Mononuclear cell (primary cell): ENCODE data around the gene HEPN1. TPM values are rescaled to one million over a fixed set of nuclear protein-coding genes. Genes with fewer than 3 reads are reported as not detected.

ENCODE experiments used
- total RNA-seq: library from RNA; depleted of rRNA; stranded (reverse); fragments of >200 nt; gene quantifications from one replicate; pipeline ENCODE4 v1.2.3, GENCODE V29; 2012

Gene HEPN1
- total RNA-seq, 1 donor, result not detected

Other genes with a start within 250 kb of the HEPN1 start
- 4.3 TPM for gene SIAE, start 245.5 kb upstream of the HEPN1 start, total RNA-seq
- gene SPA17, start 245.3 kb upstream of the HEPN1 start, total RNA-seq, result 1.7 TPM
- 58.9 TPM for gene NRGN, start 179.3 kb upstream of the HEPN1 start, total RNA-seq
- 0.42 TPM for gene VSIG2, start 167.0 kb upstream of the HEPN1 start, total RNA-seq
- 9.4 TPM for gene ESAM, start 157.0 kb upstream of the HEPN1 start, total RNA-seq
- 3.6 TPM for gene MSANTD2, start 118.8 kb upstream of the HEPN1 start, total RNA-seq
- 6.2 TPM for gene ROBO3, start 53.8 kb upstream of the HEPN1 start, total RNA-seq
- gene ROBO4, start 21.4 kb upstream of the HEPN1 start, total RNA-seq, result 0.31 TPM
- gene HEPACAM, start 16.8 kb downstream of the HEPN1 start, total RNA-seq, result 0.10 TPM
- 1.4 TPM for gene CCDC15, start 35.0 kb downstream of the HEPN1 start, total RNA-seq
- gene SLC37A2, start 144.1 kb downstream of the HEPN1 start, total RNA-seq, result 3.5 TPM
- 7.1 TPM for gene TMEM218, start 192.4 kb downstream of the HEPN1 start, total RNA-seq
- under 0.01 TPM for gene PKNOX2, start 245.5 kb downstream of the HEPN1 start, total RNA-seq